Uterus (tissue), 2 donors: ENCODE results near the gene ABCC11.

Experiments
- CTCF ChIP-seq, 4 experiments: fragments of 200-600 bp in 2 of 4; fragments of 450-650 bp in 2 of 4; sonication (generic) in 2 of 4; IDR thresholded peaks; one replicate each; pipeline ENCODE4 v1.5.1; 2016 to 2019; ENCODE audit warnings: antibody characterized with exemption in 4 of 4, mild to moderate bottlenecking in 2 of 4, moderate library complexity in 1 of 4
- POLR2A ChIP-seq, 2 donors: fragments of 450-650 bp; IDR thresholded peaks; one replicate each; pipeline ENCODE4 v1.6.1; 2016; ENCODE audit warnings: antibody characterized with exemption in 2 of 2, mild to moderate bottlenecking in 1 of 2, moderate library complexity in 1 of 2

GRCh38 chr16:48291754-48292153, 44.4 kb upstream of the ABCC11 start:
- no peak for TF ChIP-seq CTCF (IDR thresholded peaks at IDR 0.05)
- TF ChIP-seq POLR2A (IDR thresholded peaks at IDR 0.05) = no peak
